Breast epithelium (tissue), 3 donors: ENCODE measurements around the gene SNX30.
A peak's percentile ranks its signal among the peaks of the same experiment; 100 is the strongest.

Experiments
- POLR2A ChIP-seq: fragments of 450-650 bp; IDR thresholded peaks from one replicate; pipeline ENCODE4 v1.6.1; 2016; ENCODE audit warnings: antibody characterized with exemption, mild to moderate bottlenecking, moderate library complexity
- TF ChIP-seq, protein P1 (sequence below), 3 donors: fragments of 450-650 bp; IDR thresholded peaks; one replicate each; pipeline ENCODE4 v1.5.1; 2016 to 2017; ENCODE audit warnings: antibody characterized with exemption in 3 of 3, mild to moderate bottlenecking in 3 of 3, moderate library complexity in 3 of 3

DNA sequence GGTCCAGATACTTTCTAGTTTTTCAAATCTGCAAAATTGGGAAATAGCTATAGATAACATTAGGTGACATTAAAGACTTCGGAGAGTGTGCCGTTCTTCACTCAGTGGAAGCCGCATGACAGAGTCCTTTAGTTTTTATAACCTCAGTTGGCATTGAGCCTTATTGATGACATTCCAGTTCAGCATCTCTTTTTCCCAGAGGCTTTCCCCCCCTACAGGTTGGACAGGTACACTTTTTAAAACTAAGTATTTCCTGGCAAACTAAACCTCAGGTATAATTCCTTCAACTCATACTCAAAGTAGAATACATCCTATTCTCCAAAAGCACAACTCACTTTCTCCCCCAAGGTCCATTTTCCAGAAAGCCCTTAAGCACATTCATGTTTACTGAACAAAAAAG lies 81.4 kb downstream of the SNX30 start:
- TF ChIP-seq, protein P1, sequence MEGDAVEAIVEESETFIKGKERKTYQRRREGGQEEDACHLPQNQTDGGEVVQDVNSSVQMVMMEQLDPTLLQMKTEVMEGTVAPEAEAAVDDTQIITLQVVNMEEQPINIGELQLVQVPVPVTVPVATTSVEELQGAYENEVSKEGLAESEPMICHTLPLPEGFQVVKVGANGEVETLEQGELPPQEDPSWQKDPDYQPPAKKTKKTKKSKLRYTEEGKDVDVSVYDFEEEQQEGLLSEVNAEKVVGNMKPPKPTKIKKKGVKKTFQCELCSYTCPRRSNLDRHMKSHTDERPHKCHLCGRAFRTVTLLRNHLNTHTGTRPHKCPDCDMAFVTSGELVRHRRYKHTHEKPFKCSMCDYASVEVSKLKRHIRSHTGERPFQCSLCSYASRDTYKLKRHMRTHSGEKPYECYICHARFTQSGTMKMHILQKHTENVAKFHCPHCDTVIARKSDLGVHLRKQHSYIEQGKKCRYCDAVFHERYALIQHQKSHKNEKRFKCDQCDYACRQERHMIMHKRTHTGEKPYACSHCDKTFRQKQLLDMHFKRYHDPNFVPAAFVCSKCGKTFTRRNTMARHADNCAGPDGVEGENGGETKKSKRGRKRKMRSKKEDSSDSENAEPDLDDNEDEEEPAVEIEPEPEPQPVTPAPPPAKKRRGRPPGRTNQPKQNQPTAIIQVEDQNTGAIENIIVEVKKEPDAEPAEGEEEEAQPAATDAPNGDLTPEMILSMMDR (IDR thresholded peaks at IDR 0.05): peak in 1 of 3 donors; percentile 7
- TF ChIP-seq POLR2A: no peak
